SK-N-MC (cell line): Measurements from ENCODE around the gene AXIN1.

ENCODE experiments used
- DNase-seq: peaks from one replicate; pipeline ENCODE4 v3.0.0-alpha.2; 2011; ENCODE audit warnings: low read depth, low spot score
- H3K27ac ChIP-seq: fragments of 200-600 bp; sonication (generic); 2 replicates; pipeline ENCODE4 v1.5.1; 2016; ENCODE audit warnings: mixed run types
- H3K36me3 ChIP-seq: fragments of 200-600 bp; sonication (generic); 2 replicates; pipeline ENCODE4 v1.6.1; 2017; ENCODE audit warnings: antibody characterized with exemption, low read length, mixed read lengths; ENCODE audit not compliant: insufficient read depth
- H3K4me3 ChIP-seq: fragments of 200-600 bp; sonication (generic); 2 replicates; pipeline ENCODE4 v1.5.1; 2016
- H3K9ac ChIP-seq: fragments of 200-600 bp; sonication (generic); 2 replicates; pipeline ENCODE4 v1.8.0; 2017; ENCODE audit warnings: mixed run types, mixed read lengths; ENCODE audit not compliant: insufficient read length
- H3K9me3 ChIP-seq: fragments of 200-600 bp; sonication (generic); 2 replicates; pipeline ENCODE4 v1.6.1; 2017; ENCODE audit warnings: low read depth, mild to moderate bottlenecking, antibody characterized with exemption, low read length, moderate library complexity, mixed read lengths
- EZH2 ChIP-seq: fragments of 200-600 bp; sonication (generic); IDR thresholded peaks from one replicate; pipeline ENCODE4 v1.6.1; 2017; ENCODE audit warnings: antibody characterized with exemption
- FOXP2 ChIP-seq: optimal IDR thresholded peaks from 2 replicates; pipeline ENCODE3; 2011; ENCODE audit warnings: mild to moderate bottlenecking, moderate library complexity; ENCODE audit not compliant: insufficient read depth; ENCODE audit errors: extremely low read length, control extremely low read depth
- POLR2AphosphoS5 ChIP-seq: IDR thresholded peaks from 2 replicates; pipeline ENCODE4 v1.6.1; 2012; ENCODE audit warnings: mild to moderate bottlenecking, low read depth, low read length, borderline replicate concordance

AXIN1 gene

DNA sequence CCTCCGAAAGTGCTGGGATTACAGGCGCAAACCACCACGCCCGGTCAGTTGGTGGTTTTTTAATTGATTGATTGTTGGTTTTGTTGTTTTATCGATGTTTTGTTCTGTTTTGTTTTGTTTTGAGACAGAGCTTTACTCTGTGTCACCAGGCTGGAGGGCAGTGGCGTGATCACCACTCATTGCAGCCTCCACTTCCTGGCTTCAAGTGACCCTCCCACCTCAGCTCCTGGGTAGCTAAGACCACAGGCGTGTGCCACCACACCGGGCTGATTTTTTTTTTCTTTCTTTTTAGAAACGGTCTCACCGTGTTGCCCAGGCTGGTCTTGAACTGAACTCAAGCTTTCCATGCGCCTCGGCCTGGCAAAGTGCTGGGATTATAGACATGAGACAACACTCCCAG, 105.5 kb downstream of the AXIN1 start:
- Histone ChIP-seq H3K27ac (no peak overlapping the region), H3K9ac (no peak overlapping the region), H3K36me3 (no peaks in the 10 kb centered on the region), H3K9me3 (no peaks in the 10 kb centered on the region), H3K4me3 (no peak overlapping the region)
- no peak for TF ChIP-seq FOXP2
- no peak for TF ChIP-seq EZH2
- no peak for TF ChIP-seq POLR2AphosphoS5
- DNase-seq = no peak

- no peak for DNase-seq
- no peaks in the 10 kb centered on the region for H3K9me3 ChIP-seq
- H3K9ac ChIP-seq = no peak overlapping the region
- no peak overlapping the region for H3K27ac ChIP-seq
- H3K36me3 ChIP-seq = no peaks in the 10 kb centered on the region
- TF ChIP-seq EZH2 (no peak), POLR2AphosphoS5 (no peak), FOXP2 (no peak)
- no peak overlapping the region for H3K4me3 ChIP-seq
These were observed 107.4 kb downstream of the AXIN1 start for GRCh38 chr16:245105-245504.

- Histone ChIP-seq H3K4me3 (no peak overlapping the region), H3K36me3 (no peaks in the 10 kb centered on the region), H3K9me3 (no peaks in the 10 kb centered on the region), H3K27ac (no peak overlapping the region), H3K9ac (no peak overlapping the region)
- no peak for TF ChIP-seq POLR2AphosphoS5
- no peak for TF ChIP-seq FOXP2
- no peak for TF ChIP-seq EZH2
- DNase-seq = no peak
These were observed 109.2 kb downstream of the AXIN1 start for GRCh38 chr16:243348-243747.

GRCh38 chr16:242281-242680, 110.2 kb downstream of the AXIN1 start:
- H3K9me3 ChIP-seq = no peaks in the 10 kb centered on the region
- no peak overlapping the region for H3K4me3 ChIP-seq
- peak overlapping the region; percentile 25; the same call in 1 of the 2 replicates for H3K27ac ChIP-seq
- H3K36me3 ChIP-seq = peaks cover 1% of the 10 kb centered on the region; the same call in 1 of the 2 replicates
- TF ChIP-seq FOXP2 = no peak
- no peak for TF ChIP-seq EZH2
- no peak for TF ChIP-seq POLR2AphosphoS5
- H3K9ac ChIP-seq = no peak overlapping the region
- DNase-seq = no peak

GRCh38 chr16:240559-240958, 112.0 kb downstream of the AXIN1 start:
- Histone ChIP-seq H3K27ac (no peak overlapping the region), H3K4me3 (no peak overlapping the region), H3K9ac (no peak overlapping the region), H3K36me3 (peaks cover 3% of the 10 kb centered on the region; the same call in 1 of the 2 replicates), H3K9me3 (no peaks in the 10 kb centered on the region)
- TF ChIP-seq FOXP2 = no peak
- TF ChIP-seq EZH2 = no peak
- no peak for TF ChIP-seq POLR2AphosphoS5
- no peak for DNase-seq

DNA sequence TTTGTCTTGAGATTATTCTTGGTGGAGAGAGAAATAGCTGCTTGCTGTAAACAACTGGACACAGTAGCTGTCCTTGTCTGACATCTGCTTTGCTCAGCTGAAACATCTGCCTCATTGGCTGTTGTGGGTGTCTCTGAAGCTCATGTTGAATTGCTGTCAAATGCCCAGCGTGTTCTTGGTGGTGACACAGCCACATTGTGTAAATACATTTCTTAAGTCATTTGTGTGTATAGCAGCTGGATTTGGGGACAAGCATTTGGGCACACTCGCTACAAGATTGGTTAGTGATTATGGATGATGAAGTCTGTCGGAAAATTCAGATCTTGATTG, 112.6 kb downstream of the AXIN1 start:
- TF ChIP-seq POLR2AphosphoS5 = no peak
- TF ChIP-seq EZH2 = no peak
- TF ChIP-seq FOXP2 = no peak

More for the DNA sequence above, 112.6 kb downstream of the AXIN1 start:
- H3K36me3 ChIP-seq = peaks cover 3% of the 10 kb centered on the region; the same call in 1 of the 2 replicates
- no peak overlapping the region for H3K9ac ChIP-seq
- no peak for DNase-seq
- H3K9me3 ChIP-seq = no peaks in the 10 kb centered on the region
- no peak overlapping the region for H3K4me3 ChIP-seq
- peak overlapping the region; percentile 29; the same call in 1 of the 2 replicates for H3K27ac ChIP-seq
